NB4 (cell line): ENCODE measurements around the gene MANSC4.

Experiments
- MAX ChIP-seq: IDR thresholded peaks from 2 replicates; pipeline ENCODE4 v1.6.1; 2011; ENCODE audit warnings: low read depth, low read length
- TF ChIP-seq, protein P1 (sequence below): IDR thresholded peaks from one replicate; pipeline ENCODE4 v1.5.1; 2012; ENCODE audit warnings: low read depth, low read length

GRCh38 chr12:27733052-27733656 lies 46.9 kb downstream of the MANSC4 start:
- TF ChIP-seq, protein P1, sequence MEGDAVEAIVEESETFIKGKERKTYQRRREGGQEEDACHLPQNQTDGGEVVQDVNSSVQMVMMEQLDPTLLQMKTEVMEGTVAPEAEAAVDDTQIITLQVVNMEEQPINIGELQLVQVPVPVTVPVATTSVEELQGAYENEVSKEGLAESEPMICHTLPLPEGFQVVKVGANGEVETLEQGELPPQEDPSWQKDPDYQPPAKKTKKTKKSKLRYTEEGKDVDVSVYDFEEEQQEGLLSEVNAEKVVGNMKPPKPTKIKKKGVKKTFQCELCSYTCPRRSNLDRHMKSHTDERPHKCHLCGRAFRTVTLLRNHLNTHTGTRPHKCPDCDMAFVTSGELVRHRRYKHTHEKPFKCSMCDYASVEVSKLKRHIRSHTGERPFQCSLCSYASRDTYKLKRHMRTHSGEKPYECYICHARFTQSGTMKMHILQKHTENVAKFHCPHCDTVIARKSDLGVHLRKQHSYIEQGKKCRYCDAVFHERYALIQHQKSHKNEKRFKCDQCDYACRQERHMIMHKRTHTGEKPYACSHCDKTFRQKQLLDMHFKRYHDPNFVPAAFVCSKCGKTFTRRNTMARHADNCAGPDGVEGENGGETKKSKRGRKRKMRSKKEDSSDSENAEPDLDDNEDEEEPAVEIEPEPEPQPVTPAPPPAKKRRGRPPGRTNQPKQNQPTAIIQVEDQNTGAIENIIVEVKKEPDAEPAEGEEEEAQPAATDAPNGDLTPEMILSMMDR: peak; percentile 91
- 0 out of 2 replicates have a peak, but pooled peaks have one; percentile 24 for TF ChIP-seq MAX
